Panc1 (cell line): ENCODE data around the gene SMC3. TPM values are rescaled to one million over a fixed set of nuclear protein-coding genes. Genes with fewer than 3 reads are reported as not detected.

Source experiments
- ATAC-seq: fragments of 200-7000 bp; cut with Tn5 transposase; 2 replicates; pipeline ENCODE4 v1.9.1; 2020; ENCODE audit warnings: mild to moderate bottlenecking, moderate library complexity
- BruUV-seq: library from RNA; stranded (reverse); fragments of 400-500 nt; replicated peaks from 2 replicates; lab custom pipeline; 2021; lab: Mats Ljungman, UMichigan
- CTCF ChIA-PET: fragments of 300-600 bp; sonication (Branson Sonifier 250); formaldehyde crosslinking; loops from one replicate; lab custom pipeline; 2022; ENCODE audit warnings: antibody characterized with exemption; lab: Charles Lee
- POLR2A ChIA-PET: fragments of 300-600 bp; sonication (Branson Sonifier 250); formaldehyde crosslinking; loops from one replicate; lab custom pipeline; 2022; ENCODE audit warnings: antibody characterized with exemption; lab: Charles Lee
- DNase-seq: peaks from one replicate; pipeline ENCODE4 v3.0.0-alpha.2; 2010; ENCODE audit warnings: low read depth, low spot score
- H3K27ac ChIP-seq: 2 replicates; pipeline ENCODE4 v1.5.1; 2011; ENCODE audit warnings: mild to moderate bottlenecking, low read length, inconsistent platforms
- H3K27me3 ChIP-seq: fragments of 200-500 bp; sonication (Bioruptor generic); 2 replicates; pipeline ENCODE4 v1.6.0; 2014; ENCODE audit warnings: low read length, inconsistent platforms; ENCODE audit not compliant: control insufficient read depth, insufficient read depth
- H3K36me3 ChIP-seq: fragments of 200-500 bp; sonication (Bioruptor generic); 2 replicates; pipeline ENCODE4 v1.5.1; 2014; ENCODE audit warnings: inconsistent platforms, mild to moderate bottlenecking, low read length, moderate library complexity; ENCODE audit not compliant: control insufficient read depth, insufficient read depth
- H3K4me1 ChIP-seq: 2 replicates; pipeline ENCODE4 v1.5.1; 2011; ENCODE audit warnings: inconsistent platforms, mild to moderate bottlenecking, low read length, moderate library complexity; ENCODE audit not compliant: control insufficient read depth, insufficient read depth
- H3K4me3 ChIP-seq, 2 experiments: 2 replicates each; pipeline ENCODE4 v1.5.1; 2011 to 2012; ENCODE audit warnings: low read depth in 2 of 2, low read length in 2 of 2, mild to moderate bottlenecking in 2 of 2, inconsistent platforms in 1 of 2, moderate library complexity in 1 of 2
- H3K9me3 ChIP-seq: fragments of 200-500 bp; sonication (Bioruptor generic); 2 replicates; pipeline ENCODE4 v1.5.1; 2014; ENCODE audit warnings: low read depth, mild to moderate bottlenecking, inconsistent platforms, low read length, moderate library complexity; ENCODE audit not compliant: control insufficient read depth, insufficient read depth
- CTCF ChIP-seq: fragments of 450-650 bp; IDR thresholded peaks from 2 replicates; pipeline ENCODE4 v1.5.1; 2017; ENCODE audit warnings: mild to moderate bottlenecking
- POLR2AphosphoS5 ChIP-seq: IDR thresholded peaks from 2 replicates; pipeline ENCODE4 v1.6.1; 2012; ENCODE audit warnings: mild to moderate bottlenecking, low read depth, low read length, moderate library complexity
- REST ChIP-seq, 2 experiments: IDR thresholded peaks; 2 replicates each; pipeline ENCODE4 v1.6.1; 2011 to 2012; ENCODE audit warnings: low read depth in 2 of 2, control low read depth in 1 of 2, low read length in 1 of 2, mild to moderate bottlenecking in 1 of 2, moderate library complexity in 1 of 2; ENCODE audit not compliant: insufficient read depth in 1 of 2
- SIN3A ChIP-seq: IDR thresholded peaks from 2 replicates; pipeline ENCODE4 v1.6.1; 2012; ENCODE audit warnings: low read depth, mild to moderate bottlenecking, low read length, moderate library complexity, borderline replicate concordance; ENCODE audit not compliant: insufficient read depth
- TCF7L2 ChIP-seq: IDR thresholded peaks from 2 replicates; pipeline ENCODE4 v1.6.1; 2011; ENCODE audit warnings: mild to moderate bottlenecking, low read depth, low read length, inconsistent platforms
- in situ Hi-C: cut with HindIII; loops from 2 replicates; pipeline ENCODE4 v1.10.0; 2016; ENCODE audit warnings: low sequenced_read_pairs, low pct_unique_long_range_greater_than_20kb
- intact Hi-C: fragments of 100-400 bp; cut with micrococcal nuclease; formaldehyde crosslinking; loops from one replicate; pipeline ENCODE4 v1.10.0; 2022; ENCODE audit not compliant: unreplicated experiment
- total RNA-seq: library from RNA; stranded (reverse); gene quantifications from one replicate; pipeline ENCODE4 v1.2.1, GENCODE V29; 2021; ENCODE audit not compliant: unreplicated experiment

The SMC3 gene
- total RNA-seq, 1 experiment from 2014 or later = 71.2 TPM

- no peak overlapping the region for H3K27ac ChIP-seq
- DNase-seq (no peak), ATAC-seq (no peak)
- no peak overlapping the region for H3K4me3 ChIP-seq
- TF ChIP-seq TCF7L2 (no peak), POLR2AphosphoS5 (no peak), CTCF (no peak), SIN3A (no peak), REST (IDR thresholded peaks at IDR 0.05; ENCODE audit: insufficient read depth in 1 of 2, low read depth in 2 of 2, low read length in 1 of 2) (no peak)
- 0 out of 2 replicates have a peak, but pooled peaks cover 6% of the 10 kb centered on the region for H3K4me1 ChIP-seq
- no TSS peak for BruUV-seq
- in situ Hi-C loops = no loop called here
- no peaks in the 10 kb centered on the region; the same call in 1 of the 2 replicates for H3K36me3 ChIP-seq
- no peaks in the 10 kb centered on the region for H3K9me3 ChIP-seq
- ChIA-PET CTCF (no interaction called here), POLR2A (no interaction called here)
- H3K27me3 ChIP-seq = no peaks in the 10 kb centered on the region
- intact Hi-C loops = no loop called here
Observed at GRCh38 chr10:110563132-110563531, 4.4 kb upstream of the SMC3 start.

GRCh38 chr10:110566472-110567200, 859 bp upstream of the SMC3 start:
- ChIA-PET CTCF (no interaction called here), POLR2A (no interaction called here)
- Histone ChIP-seq H3K36me3 (peaks cover 19% of the 10 kb centered on the region), H3K4me3 (peak overlapping the region; percentile 89 to 90), H3K27ac (peak overlapping the region; percentile 99), H3K4me1 (peaks cover 19% of the 10 kb centered on the region), H3K9me3 (no peaks in the 10 kb centered on the region), H3K27me3 (no peaks in the 10 kb centered on the region)
- in situ Hi-C loops = no loop called here
- intact Hi-C loops = no loop called here
- BruUV-seq = TSS peak; percentile 99
- no peak for ATAC-seq
- no peak for TF ChIP-seq POLR2AphosphoS5
- TF ChIP-seq REST (IDR thresholded peaks at IDR 0.05; ENCODE audit: insufficient read depth in 1 of 2, low read depth in 2 of 2, low read length in 1 of 2) = no peak
- no peak for TF ChIP-seq CTCF
- TF ChIP-seq SIN3A = no peak
- no peak for TF ChIP-seq TCF7L2
- DNase-seq = no peak
